NT2/D1 (cell line): Measurements from ENCODE around the gene ELOVL6.

Experiments
- DNase-seq: peaks from one replicate; pipeline ENCODE4 v3.0.0-alpha.2; 2011; ENCODE audit warnings: low read depth, low spot score
- H3K27me3 ChIP-seq: 2 replicates; pipeline ENCODE4 v1.6.0; 2011; ENCODE audit warnings: mild to moderate bottlenecking; ENCODE audit not compliant: insufficient read length, insufficient read depth
- H3K36me3 ChIP-seq: 2 replicates; pipeline ENCODE4 v1.6.1; 2011; ENCODE audit warnings: mild to moderate bottlenecking, low read length, mixed read lengths; ENCODE audit not compliant: insufficient read depth, insufficient read length
- H3K4me1 ChIP-seq: 2 replicates; pipeline ENCODE4 v1.5.1; 2011; ENCODE audit not compliant: insufficient read depth, insufficient read length
- H3K4me3 ChIP-seq: 2 replicates; pipeline ENCODE4 v1.5.1; 2011; ENCODE audit warnings: low read depth; ENCODE audit not compliant: insufficient read length
- H3K9ac ChIP-seq: 2 replicates; pipeline ENCODE4 v1.6.0; 2011; ENCODE audit warnings: low read depth; ENCODE audit not compliant: insufficient read length
- H3K9me3 ChIP-seq: 2 replicates; pipeline ENCODE4 v1.5.1; 2011; ENCODE audit warnings: mild to moderate bottlenecking, low read length; ENCODE audit not compliant: insufficient read depth
- SUZ12 ChIP-seq: IDR thresholded peaks from 2 replicates; pipeline ENCODE4 v1.6.1; 2011; ENCODE audit not compliant: insufficient read length, insufficient read depth; ENCODE audit errors: extremely low read depth
- YY1 ChIP-seq: IDR thresholded peaks from 2 replicates; pipeline ENCODE4 v1.6.1; 2011; ENCODE audit not compliant: insufficient read length, insufficient read depth
- ZNF274 ChIP-seq: IDR thresholded peaks from 2 replicates; pipeline ENCODE4 v1.6.1; 2011; ENCODE audit warnings: mild to moderate bottlenecking, low read depth, low read length

The ELOVL6 gene

GRCh38 chr4:110170861-110171260, 27.6 kb downstream of the ELOVL6 start:
- no peaks in the 10 kb centered on the region for H3K4me1 ChIP-seq
- no peaks in the 10 kb centered on the region for H3K9me3 ChIP-seq
- no peak for DNase-seq
- TF ChIP-seq SUZ12: no peak
- TF ChIP-seq ZNF274: no peak
- TF ChIP-seq YY1: no peak
- H3K9ac ChIP-seq: no peak overlapping the region
- no peak overlapping the region for H3K4me3 ChIP-seq
- H3K27me3 ChIP-seq: no peaks in the 10 kb centered on the region
- H3K36me3 ChIP-seq: no peaks in the 10 kb centered on the region

DNA sequence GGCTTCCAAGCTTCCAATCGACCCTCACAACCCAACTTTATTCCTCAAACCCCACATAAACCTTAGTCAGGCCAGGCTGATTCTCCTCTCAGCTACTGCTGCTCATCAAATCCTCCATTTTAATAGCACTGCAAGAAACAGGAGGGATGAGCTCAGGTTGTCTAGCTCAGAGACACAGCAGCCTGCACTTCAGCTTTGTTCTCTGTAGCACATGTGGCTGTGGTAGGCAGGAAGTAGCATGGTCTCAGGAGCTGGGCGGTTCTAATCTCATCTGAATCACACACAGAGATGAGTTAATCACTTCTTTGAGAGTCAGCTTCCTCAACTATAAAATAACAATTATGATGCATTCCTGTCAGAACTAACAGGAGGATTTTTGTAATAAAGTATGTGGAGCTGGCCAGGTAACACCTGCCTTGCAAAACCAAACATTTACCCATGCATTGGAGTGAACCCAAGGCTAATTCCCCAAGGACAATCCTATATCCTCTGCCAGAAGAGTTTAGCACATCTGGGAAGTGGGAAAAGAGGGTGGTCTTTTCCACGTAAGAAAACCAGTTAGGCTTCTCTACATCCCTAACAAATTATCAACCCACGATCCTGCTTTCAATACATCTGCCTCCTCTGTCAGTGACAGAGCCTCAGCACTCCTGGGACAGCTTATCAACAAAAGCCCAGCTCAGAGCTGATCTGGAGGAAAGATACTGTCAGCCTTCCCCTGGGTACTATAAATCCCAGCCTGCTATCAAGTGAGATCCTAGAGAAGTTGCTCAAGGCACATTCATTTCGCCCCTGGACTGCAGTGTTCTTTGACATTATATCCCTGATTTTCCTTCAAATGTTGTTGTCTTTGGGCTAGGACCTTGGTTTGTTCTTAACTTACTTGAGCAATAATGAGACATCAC, 32.8 kb downstream of the ELOVL6 start:
- Histone ChIP-seq H3K9ac (no peak overlapping the region), H3K36me3 (no peaks in the 10 kb centered on the region), H3K27me3 (no peaks in the 10 kb centered on the region), H3K4me1 (no peaks in the 10 kb centered on the region), H3K9me3 (no peaks in the 10 kb centered on the region), H3K4me3 (no peak overlapping the region)
- no peak for TF ChIP-seq ZNF274
- no peak for TF ChIP-seq SUZ12
- no peak for TF ChIP-seq YY1
- DNase-seq: no peak

GRCh38 chr4:110164856-110165255, 33.6 kb downstream of the ELOVL6 start:
- DNase-seq: no peak
- H3K27me3 ChIP-seq: no peaks in the 10 kb centered on the region
- H3K4me1 ChIP-seq: no peaks in the 10 kb centered on the region
- TF ChIP-seq SUZ12 (no peak), ZNF274 (no peak), YY1 (no peak)
- no peaks in the 10 kb centered on the region for H3K36me3 ChIP-seq
- no peak overlapping the region for H3K9ac ChIP-seq
- H3K9me3 ChIP-seq: no peaks in the 10 kb centered on the region
- H3K4me3 ChIP-seq: no peak overlapping the region

- H3K4me3 ChIP-seq: no peak overlapping the region
- H3K9me3 ChIP-seq: no peaks in the 10 kb centered on the region
- H3K36me3 ChIP-seq: no peaks in the 10 kb centered on the region
- H3K9ac ChIP-seq: no peak overlapping the region
- no peak for DNase-seq
- no peaks in the 10 kb centered on the region for H3K4me1 ChIP-seq
- TF ChIP-seq YY1: no peak
- H3K27me3 ChIP-seq: no peaks in the 10 kb centered on the region
These were observed 34.2 kb downstream of the ELOVL6 start for GRCh38 chr4:110164251-110164650.

- no peaks in the 10 kb centered on the region for H3K9me3 ChIP-seq
- H3K36me3 ChIP-seq: no peaks in the 10 kb centered on the region
- TF ChIP-seq YY1: no peak
- no peak for TF ChIP-seq SUZ12
- no peak for TF ChIP-seq ZNF274
- no peak overlapping the region for H3K9ac ChIP-seq
- no peak overlapping the region for H3K4me3 ChIP-seq
- no peaks in the 10 kb centered on the region for H3K27me3 ChIP-seq
- no peaks in the 10 kb centered on the region for H3K4me1 ChIP-seq
- DNase-seq: no peak
These were observed 34.9 kb downstream of the ELOVL6 start for GRCh38 chr4:110163327-110164069.

GRCh38 chr4:110160618-110161017, 37.8 kb downstream of the ELOVL6 start:
- no peak for TF ChIP-seq SUZ12
- TF ChIP-seq YY1: no peak
- TF ChIP-seq ZNF274: no peak
- no peak overlapping the region for H3K4me3 ChIP-seq
- no peaks in the 10 kb centered on the region for H3K27me3 ChIP-seq
- no peak for DNase-seq
- H3K36me3 ChIP-seq: no peaks in the 10 kb centered on the region
- no peaks in the 10 kb centered on the region for H3K9me3 ChIP-seq
- no peaks in the 10 kb centered on the region for H3K4me1 ChIP-seq
- H3K9ac ChIP-seq: no peak overlapping the region

GRCh38 chr4:110159541-110159940, 38.9 kb downstream of the ELOVL6 start:
- no peaks in the 10 kb centered on the region for H3K36me3 ChIP-seq
- no peaks in the 10 kb centered on the region for H3K9me3 ChIP-seq
- H3K9ac ChIP-seq: no peak overlapping the region
- H3K4me1 ChIP-seq: no peaks in the 10 kb centered on the region
- no peak overlapping the region for H3K4me3 ChIP-seq
- TF ChIP-seq ZNF274 (no peak), YY1 (no peak), SUZ12 (no peak)
- H3K27me3 ChIP-seq: no peaks in the 10 kb centered on the region
- no peak for DNase-seq
